Suprapubic skin (tissue), 4 donors: ENCODE measurements around the gene PET100. TPM values are rescaled to one million over a fixed set of nuclear protein-coding genes. Genes with fewer than 3 reads are reported as not detected.

Source experiments
- DNase-seq, 2 donors: peaks; one replicate each; pipeline ENCODE4 v3.0.0-alpha.2; 2019; ENCODE audit warnings: low spot score in 2 of 2
- H3K27ac ChIP-seq: fragments of 200-600 bp; sonication (generic); one replicate; pipeline ENCODE4 v1.5.1; 2019
- H3K27me3 ChIP-seq: fragments of 200-600 bp; sonication (generic); one replicate; pipeline ENCODE4 v1.5.1; 2019
- H3K36me3 ChIP-seq: fragments of 200-600 bp; sonication (generic); one replicate; pipeline ENCODE4 v1.5.1; 2019
- H3K4me1 ChIP-seq: fragments of 200-600 bp; sonication (generic); one replicate; pipeline ENCODE4 v1.5.1; 2019
- H3K4me3 ChIP-seq: fragments of 200-600 bp; sonication (generic); one replicate; pipeline ENCODE4 v1.5.1; 2019; ENCODE audit warnings: mild to moderate bottlenecking
- H3K9me3 ChIP-seq: fragments of 200-600 bp; sonication (generic); one replicate; pipeline ENCODE4 v1.5.1; 2019
- CTCF ChIP-seq, 2 donors: fragments of 200-600 bp in 1 of 2; fragments of 450-650 bp in 1 of 2; sonication (generic) in 1 of 2; IDR thresholded peaks; one replicate each; pipeline ENCODE4 v1.5.1; 2016 to 2019; ENCODE audit warnings: antibody characterized with exemption in 2 of 2, mild to moderate bottlenecking in 1 of 2, moderate library complexity in 1 of 2
- EP300 ChIP-seq: sonication (generic); formaldehyde crosslinking; IDR thresholded peaks from one replicate; pipeline ENCODE4 v1.6.1; 2017; ENCODE audit warnings: antibody characterized with exemption
- POLR2A ChIP-seq, 2 donors: fragments of 450-650 bp; IDR thresholded peaks; one replicate each; pipeline ENCODE4 v1.6.1; 2017; ENCODE audit warnings: antibody characterized with exemption in 2 of 2, mild to moderate bottlenecking in 2 of 2, moderate library complexity in 2 of 2
- POLR2AphosphoS5 ChIP-seq, 3 donors: sonication (generic); formaldehyde crosslinking; IDR thresholded peaks; one replicate each; pipeline ENCODE4 v1.6.1; 2017; ENCODE audit warnings: antibody characterized with exemption in 3 of 3
- WGBS: methylation state at CpG from one replicate; pipeline ENCODE4 v1.1.5; 2018; 5-methylcytosine and 5-hydroxymethylcytosine counted together
- total RNA-seq, 4 donors: library from RNA; depleted of rRNA; stranded (reverse); fragments of >200 nt; gene quantifications; one replicate each; pipeline ENCODE4 v1.1.0, GENCODE V29; 2016

The PET100 gene
- total RNA-seq, 4 donors from 2014 or later, result 11.4 to 17.4 (median 12.6) TPM

GRCh38 chr19:7645163-7645562, 15.6 kb downstream of the PET100 start:
- H3K27ac ChIP-seq, result no peak overlapping the region
- H3K4me3 ChIP-seq, result no peak overlapping the region
- no peaks in the 10 kb centered on the region for H3K4me1 ChIP-seq
- peaks cover 22% of the 10 kb centered on the region for H3K36me3 ChIP-seq
- no peak for DNase-seq
- TF ChIP-seq EP300, result no peak
- TF ChIP-seq POLR2A (IDR thresholded peaks at IDR 0.05), result no peak
- TF ChIP-seq CTCF (IDR thresholded peaks at IDR 0.05), result no peak
- TF ChIP-seq POLR2AphosphoS5 (IDR thresholded peaks at IDR 0.05), result no peak
- no peaks in the 10 kb centered on the region for H3K9me3 ChIP-seq
- peaks cover 3% of the 10 kb centered on the region for H3K27me3 ChIP-seq
- WGBS, result 88% methylated on average over 8 of the region's 14 CpGs

GRCh38 chr19:7645656-7646425, 16.2 kb downstream of the PET100 start:
- H3K27me3 ChIP-seq, result peaks cover 9% of the 10 kb centered on the region
- peaks cover 22% of the 10 kb centered on the region for H3K36me3 ChIP-seq
- no peak overlapping the region for H3K4me3 ChIP-seq
- H3K4me1 ChIP-seq, result no peaks in the 10 kb centered on the region
- no peak overlapping the region for H3K27ac ChIP-seq
- no peak for DNase-seq
- no peaks in the 10 kb centered on the region for H3K9me3 ChIP-seq
- WGBS, result 72% methylated on average over 17 of the region's 20 CpGs
- no peak for TF ChIP-seq POLR2A (IDR thresholded peaks at IDR 0.05)
- no peak for TF ChIP-seq CTCF (IDR thresholded peaks at IDR 0.05)

GRCh38 chr19:7646426-7646700, 16.8 kb downstream of the PET100 start:
- Histone ChIP-seq H3K36me3 (peaks cover 22% of the 10 kb centered on the region), H3K9me3 (no peaks in the 10 kb centered on the region), H3K4me1 (no peaks in the 10 kb centered on the region), H3K27me3 (peaks cover 10% of the 10 kb centered on the region), H3K4me3 (no peak overlapping the region), H3K27ac (no peak overlapping the region)
- no peak for DNase-seq
- 100% methylated on average over 1 of the region's 8 CpGs for WGBS
- no peak for TF ChIP-seq POLR2AphosphoS5 (IDR thresholded peaks at IDR 0.05)
- no peak for TF ChIP-seq POLR2A (IDR thresholded peaks at IDR 0.05)
- TF ChIP-seq CTCF (IDR thresholded peaks at IDR 0.05), result no peak
- no peak for TF ChIP-seq EP300

- Histone ChIP-seq H3K9me3 (no peaks in the 10 kb centered on the region), H3K27me3 (peaks cover 10% of the 10 kb centered on the region), H3K36me3 (peaks cover 21% of the 10 kb centered on the region), H3K27ac (no peak overlapping the region), H3K4me3 (no peak overlapping the region), H3K4me1 (peaks cover 6% of the 10 kb centered on the region)
- TF ChIP-seq EP300 (no peak), CTCF (IDR thresholded peaks at IDR 0.05) (no peak), POLR2AphosphoS5 (IDR thresholded peaks at IDR 0.05) (no peak), POLR2A (IDR thresholded peaks at IDR 0.05) (no peak)
- DNase-seq, result no peak
- WGBS, result 71% methylated on average over 11 of the region's 26 CpGs
Observed at GRCh38 chr19:7647156-7647555, 17.6 kb downstream of the PET100 start.

GRCh38 chr19:7648265-7649014, 18.8 kb downstream of the PET100 start:
- H3K36me3 ChIP-seq, result peaks cover 17% of the 10 kb centered on the region
- H3K27ac ChIP-seq, result no peak overlapping the region
- peaks cover 10% of the 10 kb centered on the region for H3K27me3 ChIP-seq
- H3K9me3 ChIP-seq, result no peaks in the 10 kb centered on the region
- WGBS, result 83% methylated on average over 15 of the region's 15 CpGs
- no peak overlapping the region for H3K4me3 ChIP-seq
- peaks cover 12% of the 10 kb centered on the region for H3K4me1 ChIP-seq
- no peak for TF ChIP-seq POLR2AphosphoS5 (IDR thresholded peaks at IDR 0.05)
- no peak for TF ChIP-seq CTCF (IDR thresholded peaks at IDR 0.05)
- TF ChIP-seq POLR2A (IDR thresholded peaks at IDR 0.05), result no peak
- no peak for TF ChIP-seq EP300
- DNase-seq, result no peak
